Esophagus muscularis mucosa (tissue), 4 donors: ENCODE results near the gene IRS1.

Source experiments
- CTCF ChIP-seq, 3 experiments: fragments of 200-600 bp in 2 of 3; fragments of 450-650 bp in 1 of 3; sonication (generic) in 2 of 3; IDR thresholded peaks; one replicate each; pipeline ENCODE4 v1.5.1; 2017 to 2019; ENCODE audit warnings: antibody characterized with exemption in 3 of 3, mild to moderate bottlenecking in 2 of 3, moderate library complexity in 1 of 3
- EP300 ChIP-seq: sonication (generic); formaldehyde crosslinking; IDR thresholded peaks from one replicate; pipeline ENCODE4 v1.6.1; 2017; ENCODE audit warnings: antibody characterized with exemption
- POLR2A ChIP-seq: fragments of 450-650 bp; IDR thresholded peaks from one replicate; pipeline ENCODE4 v1.6.1; 2017; ENCODE audit warnings: antibody characterized with exemption, moderate library complexity, mild to moderate bottlenecking, low read depth
- POLR2AphosphoS5 ChIP-seq, 2 donors: sonication (generic); formaldehyde crosslinking; IDR thresholded peaks; one replicate each; pipeline ENCODE4 v1.6.1; 2017; ENCODE audit warnings: antibody characterized with exemption in 2 of 2

- no peak for TF ChIP-seq POLR2A
- TF ChIP-seq CTCF (IDR thresholded peaks at IDR 0.05): no peak
- TF ChIP-seq EP300: no peak
- no peak for TF ChIP-seq POLR2AphosphoS5 (IDR thresholded peaks at IDR 0.05)
Observed at GRCh38 chr2:226747288-226747687, 52.3 kb downstream of the IRS1 start.
